HG03064 (cell line): ENCODE results near the gene CCDC14.
A peak's percentile ranks its signal among the peaks of the same experiment; 100 is the strongest.
"Not testable (repeated sequence)": the region's sequence is repeated elsewhere in the genome, so short reads cannot be mapped to it uniquely, and the experiment has no call there.

Source experiments
- ATAC-seq: cut with Tn5 transposase; IDR thresholded peaks from one replicate; pipeline ENCODE4 v1.9.1; 2021; ENCODE audit warnings: low read depth; ENCODE audit not compliant: unreplicated experiment

CCDC14 gene

GRCh38 chr3:123909785-123910184 lies 51.2 kb downstream of the CCDC14 start:
- ATAC-seq, result peak; percentile 83

DNA sequence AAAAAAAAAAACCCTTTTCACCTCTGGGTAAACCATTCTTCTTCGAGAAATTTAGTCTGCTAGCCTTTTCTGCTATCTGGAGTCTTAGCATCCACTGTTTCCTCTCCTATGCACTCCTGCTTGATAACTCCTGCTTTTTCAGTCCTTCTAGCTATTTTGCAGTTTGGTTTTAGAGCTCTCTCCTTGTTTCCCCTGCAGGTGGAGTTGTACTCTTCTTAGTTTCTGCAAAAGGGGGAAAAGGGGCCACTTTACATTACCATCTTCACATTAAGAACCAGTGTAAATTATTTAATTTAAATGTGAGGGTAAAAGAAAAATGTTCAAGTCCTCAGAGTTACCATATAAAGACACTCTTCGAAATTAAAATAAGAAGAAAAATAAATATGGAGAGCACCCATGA lies 53.3 kb downstream of the CCDC14 start:
- no peak for ATAC-seq

DNA sequence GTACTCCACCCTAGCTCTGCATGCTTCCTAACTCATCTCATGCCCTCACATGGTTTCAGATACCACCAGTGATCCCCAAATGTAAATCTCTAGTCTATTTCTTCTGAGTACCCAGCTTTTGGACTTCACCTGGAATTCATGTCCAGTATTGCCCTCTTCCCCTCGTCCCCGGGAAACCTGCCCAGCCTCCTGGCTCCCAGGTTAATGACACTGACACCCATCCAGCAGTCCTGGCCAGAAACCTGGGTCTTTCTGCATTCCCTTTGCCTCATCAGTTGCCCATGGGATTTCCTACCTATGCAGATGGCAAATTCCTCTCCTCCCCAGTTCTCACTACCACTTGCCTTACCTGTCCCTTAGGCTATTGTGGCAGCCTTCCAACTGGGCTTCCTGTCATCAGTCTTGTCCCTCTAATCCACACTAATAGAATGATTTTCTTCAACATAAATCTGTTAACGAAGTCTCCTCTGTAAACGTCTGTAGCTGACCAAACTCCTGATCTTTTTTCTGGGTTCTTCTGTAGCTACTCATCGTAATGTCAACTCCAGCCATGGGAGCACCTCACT lies 61.6 kb downstream of the CCDC14 start:
- no peak for ATAC-seq

DNA sequence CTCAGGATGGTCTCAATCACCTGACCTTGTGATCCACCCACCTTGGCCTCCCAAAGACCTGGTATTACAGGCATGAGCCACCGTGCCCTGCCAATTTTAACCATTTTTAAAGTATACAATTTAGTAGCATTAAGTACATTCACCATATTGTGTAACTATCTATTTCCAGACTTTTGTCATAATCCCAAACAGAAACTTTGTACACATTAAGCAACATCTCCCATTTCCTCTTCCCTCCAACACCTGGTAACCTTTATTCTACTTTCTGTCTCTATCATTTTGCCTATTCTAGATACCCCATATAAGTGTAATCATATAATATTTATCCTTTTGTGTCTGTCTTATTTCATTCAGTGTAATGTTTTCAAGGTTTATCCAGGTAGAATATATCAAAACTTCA lies 68.0 kb downstream of the CCDC14 start:
- ATAC-seq, result no peak

GRCh38 chr3:123892195-123892594 lies 68.8 kb downstream of the CCDC14 start:
- ATAC-seq, result no peak

DNA sequence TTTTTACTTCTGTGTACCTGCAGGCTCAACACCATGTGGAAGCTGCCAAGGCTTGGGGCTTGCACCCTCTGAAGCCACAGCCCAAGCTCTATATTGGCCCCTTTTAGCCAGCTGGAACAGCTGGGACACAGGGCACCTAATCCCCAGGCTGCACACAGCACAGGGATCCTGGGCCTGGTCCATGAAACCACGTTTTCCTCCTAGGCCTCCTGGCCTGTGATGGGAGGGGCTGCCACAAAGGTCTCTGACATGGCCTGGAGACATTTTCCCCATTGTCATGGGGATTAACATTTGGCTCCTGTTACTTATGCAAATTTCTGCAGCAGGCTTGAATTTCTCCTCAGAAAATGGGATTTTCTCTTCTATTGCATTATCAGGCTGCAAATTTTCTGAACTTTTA lies 70.0 kb downstream of the CCDC14 start:
- not testable (repeated sequence) for ATAC-seq

GRCh38 chr3:123890162-123890561 lies 70.9 kb downstream of the CCDC14 start:
- not testable (repeated sequence) for ATAC-seq

GRCh38 chr3:123884993-123885392 lies 76.0 kb downstream of the CCDC14 start:
- no peak for ATAC-seq

- ATAC-seq, result no peak
Observed at GRCh38 chr3:123884203-123884831, 76.7 kb downstream of the CCDC14 start, which contains the start of gene MYLK. Gene MYLK (minus strand): TSS chr3:123884332. CDS start chr3:123793841, 90,491 bp downstream.

DNA sequence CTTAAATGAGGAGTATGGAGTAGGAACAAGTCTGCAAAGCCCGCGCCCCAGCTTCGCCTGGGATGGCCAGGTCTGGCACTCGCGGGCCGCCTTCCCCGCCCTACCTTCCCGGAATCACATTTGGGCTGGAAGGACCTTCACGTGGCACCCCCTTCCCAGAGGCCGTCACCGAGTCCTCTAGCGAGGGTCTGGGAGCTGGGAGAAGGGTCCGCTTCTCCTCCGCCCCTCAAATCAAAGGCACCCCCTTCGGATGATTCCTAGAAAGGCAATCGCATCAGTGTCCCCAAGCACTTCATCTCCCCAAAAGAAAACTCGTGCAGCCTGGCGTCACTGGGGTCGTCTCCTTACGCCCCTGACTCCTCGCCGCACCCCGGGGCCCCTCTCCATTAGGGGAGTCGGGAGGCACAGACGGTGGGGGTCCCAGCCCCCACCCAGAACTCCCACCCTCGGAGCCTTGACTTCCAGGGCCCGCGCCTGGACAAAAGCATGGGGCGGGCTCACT lies 77.3 kb downstream of the CCDC14 start:
- ATAC-seq, result no peak

- no peak for ATAC-seq
Observed at GRCh38 chr3:123883111-123883510, 77.9 kb downstream of the CCDC14 start.

DNA sequence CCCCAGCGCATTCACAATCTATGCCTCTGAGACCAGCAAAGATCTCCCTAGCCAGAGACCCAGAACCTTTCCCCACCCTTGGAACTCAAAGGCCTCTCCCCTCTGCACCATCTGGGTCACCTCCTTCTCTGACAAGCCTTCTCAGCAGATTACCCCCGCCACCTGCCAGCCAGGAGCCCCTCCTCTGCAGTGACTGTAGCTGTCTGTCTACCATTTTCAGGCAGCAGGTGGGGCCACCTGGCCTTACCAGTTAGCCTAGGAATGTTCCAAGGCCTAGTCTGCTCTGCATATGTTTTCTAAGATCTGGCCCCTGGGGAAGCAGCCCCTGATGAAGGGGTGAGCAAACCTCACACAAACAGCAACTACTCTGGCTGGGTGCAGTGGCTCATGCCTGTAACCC lies 79.3 kb downstream of the CCDC14 start:
- ATAC-seq, result no peak

DNA sequence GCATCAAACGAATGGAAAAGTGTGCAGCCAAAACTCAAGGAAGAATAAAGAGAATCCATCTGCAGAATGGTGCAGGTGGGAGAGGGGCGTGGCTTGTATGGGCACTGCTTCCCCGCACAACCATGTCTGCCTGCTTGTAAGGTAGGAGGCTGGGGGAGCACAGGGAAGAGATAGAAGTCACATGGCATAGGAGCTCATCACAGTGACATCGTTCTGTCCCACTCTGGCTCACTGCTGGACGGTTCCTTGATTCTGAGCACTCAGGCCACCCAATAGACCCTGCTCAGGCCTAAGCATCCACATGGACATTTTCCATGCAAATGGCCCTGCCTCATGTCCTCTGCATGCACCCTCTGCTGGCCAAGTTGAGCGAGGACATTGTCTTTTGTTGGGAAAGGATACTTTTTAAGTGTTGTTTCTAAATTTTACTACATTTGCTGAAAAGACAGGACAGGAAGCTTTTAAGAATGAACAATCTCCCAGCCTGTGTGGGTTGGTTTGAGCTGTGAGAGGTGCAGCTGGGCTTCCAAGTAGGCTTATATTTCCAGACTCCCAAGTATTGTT lies 79.9 kb downstream of the CCDC14 start:
- ATAC-seq, result no peak

DNA sequence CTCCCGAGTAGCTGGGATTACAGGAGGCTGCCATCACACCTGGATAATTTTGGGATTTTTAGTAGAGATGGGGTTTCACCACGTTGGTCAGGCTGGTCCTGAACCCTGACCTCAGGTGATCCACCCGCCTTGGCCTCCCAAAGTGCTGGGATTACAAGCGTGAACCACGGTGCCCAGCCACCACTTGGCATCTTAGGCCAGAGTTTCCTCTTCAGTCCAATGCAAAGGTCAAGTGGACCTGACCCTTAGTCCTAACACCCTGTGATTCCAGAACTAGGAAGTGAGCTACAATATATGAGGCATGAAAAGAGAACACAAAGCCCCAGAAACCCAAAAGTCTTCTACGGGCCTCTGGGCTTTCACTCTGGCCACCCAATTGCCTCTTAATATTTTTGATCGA lies 82.2 kb downstream of the CCDC14 start:
- no peak for ATAC-seq

DNA sequence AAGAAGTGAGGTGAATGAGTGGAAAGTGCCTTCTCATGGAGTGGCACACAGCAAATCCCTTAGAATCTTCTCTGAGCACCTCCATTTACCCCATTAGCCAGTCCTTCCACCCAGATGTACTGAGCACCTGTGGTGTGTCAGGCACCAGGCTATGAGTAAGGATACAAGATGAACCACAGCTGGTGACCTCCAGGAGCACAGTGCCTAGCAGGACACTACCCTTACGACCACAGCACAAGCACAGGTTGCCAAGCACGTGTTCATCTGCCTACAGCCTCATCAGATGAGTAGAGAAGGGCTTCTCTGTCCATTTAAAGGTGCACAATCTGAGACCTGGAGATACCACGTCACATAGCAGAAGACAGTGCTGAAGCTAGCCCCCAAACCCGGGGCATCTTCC lies 83.1 kb downstream of the CCDC14 start:
- no peak for ATAC-seq

DNA sequence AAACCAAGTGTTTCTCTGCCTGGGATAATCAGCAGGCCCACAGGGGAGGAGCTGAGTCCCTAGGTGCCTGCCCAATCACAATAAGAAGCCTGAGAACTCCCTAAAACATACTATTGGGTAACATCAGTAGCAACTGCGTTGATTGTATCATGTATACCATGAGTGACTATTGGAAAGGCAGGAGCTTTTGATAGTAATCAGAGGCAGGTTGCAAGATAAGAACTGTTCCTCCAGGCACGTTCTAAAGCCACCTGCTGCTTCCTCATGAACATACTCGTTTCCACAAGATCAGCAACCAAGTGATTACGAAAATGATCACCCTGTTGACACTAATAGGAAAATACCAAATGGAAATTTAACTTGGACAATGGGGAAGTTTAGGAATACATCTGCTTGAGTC lies 83.6 kb downstream of the CCDC14 start:
- no peak for ATAC-seq

- no peak for ATAC-seq
Observed at GRCh38 chr3:123876858-123877257, 84.2 kb downstream of the CCDC14 start.

- no peak for ATAC-seq
Observed at GRCh38 chr3:123872621-123873020, 88.4 kb downstream of the CCDC14 start.

- ATAC-seq, result no peak
Observed at GRCh38 chr3:123871946-123872345, 89.1 kb downstream of the CCDC14 start.

DNA sequence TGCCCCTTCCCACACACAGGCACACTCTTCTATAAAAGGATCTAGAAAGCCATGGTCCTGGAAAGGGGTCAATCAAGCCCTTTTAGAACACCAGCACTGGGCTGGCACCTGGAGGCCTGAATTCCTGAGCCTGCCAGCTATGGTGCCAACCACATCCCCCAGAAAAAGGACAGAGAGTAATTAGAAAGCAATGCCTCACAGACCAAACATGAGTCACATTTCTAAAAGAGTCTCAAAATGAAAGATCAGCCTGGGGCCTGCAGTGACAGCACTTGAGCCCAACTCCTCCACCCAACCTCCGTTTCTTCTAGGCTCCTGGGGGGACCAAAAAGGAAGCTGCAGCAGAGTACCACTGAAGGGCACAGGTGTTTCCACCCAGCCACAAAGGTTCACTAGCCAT lies 91.0 kb downstream of the CCDC14 start:
- ATAC-seq, result no peak

DNA sequence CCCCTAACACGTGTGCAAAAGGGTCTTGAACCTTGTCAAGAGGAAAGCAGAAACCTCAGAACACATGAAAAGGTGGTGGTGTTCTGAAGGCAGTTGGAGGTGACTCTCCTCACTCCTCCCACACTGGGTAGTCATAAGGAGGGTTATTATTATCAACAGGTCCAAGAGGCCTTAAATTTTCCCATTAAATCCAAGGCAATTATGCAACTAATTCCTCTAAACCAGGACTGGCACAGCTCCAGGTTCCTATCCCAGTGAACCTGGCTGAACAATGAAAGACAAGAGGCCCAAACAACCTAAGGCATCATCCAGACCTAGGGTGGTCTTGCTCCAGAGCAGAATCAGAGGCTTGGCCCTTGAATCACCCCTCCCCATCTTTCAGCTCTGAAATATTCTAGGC lies 91.9 kb downstream of the CCDC14 start:
- ATAC-seq, result no peak

GRCh38 chr3:123864706-123865105 lies 96.3 kb downstream of the CCDC14 start:
- ATAC-seq, result no peak
